Activated CD8-positive, alpha-beta memory T cell treated with anti-CD3 and anti-CD28 coated beads, Interleukin-2, amount 50 U/mL, for 24 hours (primary cell): ENCODE measurements around the gene R3HDM4.
"Not testable (repeated sequence)": the region's sequence is repeated elsewhere in the genome, so short reads cannot be mapped to it uniquely, and the experiment has no call there.

Experiments used
- DNase-seq: peaks from one replicate; pipeline ENCODE4 v3.0.0-alpha.2; 2020; ENCODE audit errors: extremely low read depth

Gene R3HDM4

DNA sequence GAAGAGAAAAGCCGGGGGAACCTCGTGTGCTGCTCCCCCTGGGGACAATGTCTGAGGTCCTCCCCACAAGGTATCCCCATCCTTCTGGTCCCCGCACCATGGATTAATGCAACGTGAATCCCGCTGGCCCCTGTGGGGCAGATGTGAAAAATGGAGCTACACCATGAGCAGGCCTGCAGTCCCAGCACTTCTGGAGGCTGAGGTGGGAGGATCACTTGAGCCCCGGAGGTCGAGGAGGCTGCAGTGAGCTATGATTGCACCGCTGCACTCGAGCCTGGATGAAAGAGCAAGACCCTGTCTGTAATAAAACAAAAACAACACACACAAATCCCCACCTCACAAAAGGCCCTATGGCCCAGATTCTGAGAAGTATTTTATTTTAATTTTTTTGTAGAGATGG lies 54.7 kb downstream of the R3HDM4 start:
- no peak for DNase-seq

DNA sequence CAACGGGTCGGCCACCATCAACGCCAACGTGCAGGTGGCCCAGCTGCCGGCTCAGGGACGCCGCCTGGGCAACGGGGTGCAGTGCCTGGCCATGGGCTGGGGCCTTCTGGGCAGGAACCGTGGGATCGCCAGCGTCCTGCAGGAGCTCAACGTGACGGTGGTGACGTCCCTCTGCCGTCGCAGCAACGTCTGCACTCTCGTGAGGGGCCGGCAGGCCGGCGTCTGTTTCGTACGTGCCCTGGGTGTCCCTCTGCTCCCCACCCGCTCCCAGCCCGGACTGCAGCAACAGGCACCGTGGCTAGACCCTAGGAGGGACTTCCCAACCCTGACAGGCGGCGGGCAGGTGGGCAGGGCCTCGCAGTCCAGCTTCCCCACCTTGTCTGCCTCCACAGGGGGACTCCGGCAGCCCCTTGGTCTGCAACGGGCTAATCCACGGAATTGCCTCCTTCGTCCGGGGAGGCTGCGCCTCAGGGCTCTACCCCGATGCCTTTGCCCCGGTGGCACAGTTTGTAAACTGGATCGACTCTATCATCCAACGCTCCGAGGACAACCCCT lies 57.4 kb downstream of the R3HDM4 start:
- DNase-seq, result no peak

DNA sequence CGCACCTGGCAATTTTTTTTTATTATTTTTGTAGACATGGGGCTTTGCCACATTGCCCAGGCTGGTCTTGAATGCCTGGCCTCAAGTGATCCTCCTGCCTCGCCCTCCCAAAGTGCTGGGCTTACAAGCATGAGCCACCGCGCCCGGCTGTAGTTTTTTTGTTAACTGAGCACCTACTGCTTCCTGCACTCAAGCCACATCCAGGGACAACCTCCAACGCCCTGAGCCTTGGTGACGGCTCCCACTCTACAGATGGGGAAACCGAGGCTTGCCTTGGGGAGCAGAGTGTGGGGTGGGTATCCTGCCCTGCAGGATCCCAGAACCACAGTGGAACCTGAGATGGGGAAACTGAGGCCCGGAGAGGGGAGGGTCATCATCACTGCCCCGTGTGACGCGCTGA lies 57.9 kb downstream of the R3HDM4 start:
- no peak for DNase-seq

DNA sequence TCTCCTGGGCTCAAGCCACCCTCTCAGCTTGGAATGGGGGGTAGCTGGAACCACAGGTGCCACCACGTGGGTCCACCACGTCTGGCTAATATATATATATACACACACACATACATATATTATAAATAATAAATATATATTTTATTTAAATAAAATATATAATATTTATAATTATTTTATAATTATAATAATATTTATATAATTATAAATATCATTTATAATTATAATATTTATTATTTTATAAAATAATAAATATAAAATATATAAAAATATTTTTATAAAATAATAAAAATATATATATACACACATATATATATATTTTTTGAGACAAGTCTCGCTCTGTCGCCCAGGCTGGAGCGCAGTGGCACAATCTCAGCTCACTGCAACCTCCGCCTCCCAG lies 58.5 kb downstream of the R3HDM4 start:
- DNase-seq, result no peak

DNA sequence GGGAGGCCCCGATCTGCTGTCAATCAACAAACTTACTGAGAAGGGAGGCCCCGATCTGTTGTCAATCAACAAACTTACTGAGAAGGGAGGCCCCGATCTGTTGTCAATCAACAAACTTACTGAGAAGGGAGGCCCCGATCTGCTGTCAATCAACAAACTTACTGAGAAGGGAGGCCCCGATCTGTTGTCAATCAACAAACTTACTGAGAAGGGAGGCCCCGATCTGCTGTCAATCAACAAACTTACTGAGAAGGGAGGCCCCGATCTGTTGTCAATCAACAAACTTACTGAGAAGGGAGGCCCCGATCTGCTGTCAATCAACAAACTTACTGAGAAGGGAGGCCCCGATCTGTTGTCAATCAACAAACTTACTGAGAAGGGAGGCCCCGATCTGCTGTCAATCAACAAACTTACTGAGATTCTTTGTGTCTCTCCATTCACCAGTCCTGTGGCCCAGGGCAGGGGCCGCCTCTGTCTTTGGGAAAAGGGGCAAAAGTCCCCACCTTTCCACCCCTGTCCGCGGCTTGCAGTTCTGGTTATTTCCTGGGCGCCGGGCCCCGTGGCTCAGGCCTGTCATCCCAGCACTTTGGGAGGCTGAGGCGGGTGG lies 59.3 kb downstream of the R3HDM4 start:
- not testable (repeated sequence) for DNase-seq

DNA sequence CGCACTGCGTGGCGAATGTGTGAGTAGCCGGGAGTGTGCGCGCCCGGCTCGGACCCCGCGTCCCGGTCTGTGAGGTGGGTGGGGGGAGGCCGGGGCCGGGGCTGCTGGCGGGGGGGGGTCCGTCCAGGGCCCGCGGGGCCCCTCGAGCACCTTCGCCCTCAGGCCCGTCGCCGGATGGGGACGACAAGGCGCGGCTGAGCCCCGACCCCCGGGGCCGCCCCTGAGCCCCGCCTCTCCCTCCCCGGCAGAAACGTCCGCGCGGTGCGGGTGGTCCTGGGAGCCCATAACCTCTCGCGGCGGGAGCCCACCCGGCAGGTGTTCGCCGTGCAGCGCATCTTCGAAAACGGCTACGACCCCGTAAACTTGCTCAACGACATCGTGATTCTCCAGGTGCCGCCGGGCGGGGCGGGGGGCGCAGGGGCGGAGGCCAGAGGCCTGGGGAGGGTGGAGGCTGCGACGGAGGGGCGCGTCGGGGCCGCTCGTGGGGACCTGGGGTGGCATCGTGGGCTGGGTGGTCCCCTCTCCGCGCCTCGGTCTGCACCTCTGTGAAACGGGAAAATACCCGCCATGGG lies 59.9 kb downstream of the R3HDM4 start:
- no peak for DNase-seq

DNA sequence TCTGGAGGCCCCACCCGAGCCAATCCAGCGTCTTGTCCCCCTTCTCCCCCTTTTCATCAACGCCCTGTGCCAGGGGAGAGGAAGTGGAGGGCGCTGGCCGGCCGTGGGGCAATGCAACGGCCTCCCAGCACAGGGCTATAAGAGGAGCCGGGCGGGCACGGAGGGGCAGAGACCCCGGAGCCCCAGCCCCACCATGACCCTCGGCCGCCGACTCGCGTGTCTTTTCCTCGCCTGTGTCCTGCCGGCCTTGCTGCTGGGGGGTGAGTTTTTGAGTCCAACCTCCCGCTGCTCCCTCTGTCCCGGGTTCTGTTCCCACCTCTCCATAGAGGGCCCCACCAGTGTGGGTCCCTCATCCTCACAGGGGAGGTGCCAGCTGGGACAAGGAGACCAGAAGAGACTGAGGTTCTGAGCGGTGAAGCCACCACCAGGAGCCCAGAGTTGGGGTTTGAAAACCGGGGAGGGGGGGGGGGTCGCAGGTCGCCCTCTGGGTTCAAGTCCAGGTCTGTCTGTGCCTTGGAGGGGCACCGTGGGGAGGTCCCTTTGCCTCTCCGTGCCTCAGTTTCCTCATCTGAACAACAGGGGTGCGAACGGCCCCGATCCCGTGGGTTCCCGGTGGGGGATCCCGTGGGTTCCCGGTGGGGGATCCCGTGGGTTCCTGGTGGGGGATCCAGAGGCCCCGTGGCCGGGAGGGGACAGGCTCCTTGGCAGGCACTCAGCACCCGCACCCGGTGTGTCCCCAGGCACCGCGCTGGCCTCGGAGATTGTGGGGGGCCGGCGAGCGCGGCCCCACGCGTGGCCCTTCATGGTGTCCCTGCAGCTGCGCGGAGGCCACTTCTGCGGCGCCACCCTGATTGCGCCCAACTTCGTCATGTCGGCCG lies 60.6 kb downstream of the R3HDM4 start, which contains the start of gene ELANE:
ELANE (plus strand) TSS at position 168 of the 878 bp plus-strand sequence; CDS start at position 194, 26 bp downstream.
- no peak for DNase-seq

DNA sequence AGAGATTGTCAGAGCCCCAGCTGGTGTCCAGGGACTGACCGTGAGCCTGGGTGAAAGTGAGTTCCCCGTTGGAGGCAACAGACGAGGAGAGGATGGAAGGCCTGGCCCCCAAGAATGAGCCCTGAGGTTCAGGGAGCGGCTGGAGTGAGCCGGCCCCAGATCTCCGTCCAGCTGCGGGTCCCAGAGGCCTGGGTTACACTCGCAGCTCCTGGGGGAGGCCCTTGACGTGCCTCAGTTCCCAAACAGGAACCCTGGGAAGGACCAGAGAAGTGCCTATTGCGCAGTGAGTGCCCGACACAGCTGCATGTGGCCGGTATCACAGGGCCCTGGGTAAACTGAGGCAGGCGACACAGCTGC lies 62.1 kb downstream of the R3HDM4 start:
- DNase-seq, result no peak

DNA sequence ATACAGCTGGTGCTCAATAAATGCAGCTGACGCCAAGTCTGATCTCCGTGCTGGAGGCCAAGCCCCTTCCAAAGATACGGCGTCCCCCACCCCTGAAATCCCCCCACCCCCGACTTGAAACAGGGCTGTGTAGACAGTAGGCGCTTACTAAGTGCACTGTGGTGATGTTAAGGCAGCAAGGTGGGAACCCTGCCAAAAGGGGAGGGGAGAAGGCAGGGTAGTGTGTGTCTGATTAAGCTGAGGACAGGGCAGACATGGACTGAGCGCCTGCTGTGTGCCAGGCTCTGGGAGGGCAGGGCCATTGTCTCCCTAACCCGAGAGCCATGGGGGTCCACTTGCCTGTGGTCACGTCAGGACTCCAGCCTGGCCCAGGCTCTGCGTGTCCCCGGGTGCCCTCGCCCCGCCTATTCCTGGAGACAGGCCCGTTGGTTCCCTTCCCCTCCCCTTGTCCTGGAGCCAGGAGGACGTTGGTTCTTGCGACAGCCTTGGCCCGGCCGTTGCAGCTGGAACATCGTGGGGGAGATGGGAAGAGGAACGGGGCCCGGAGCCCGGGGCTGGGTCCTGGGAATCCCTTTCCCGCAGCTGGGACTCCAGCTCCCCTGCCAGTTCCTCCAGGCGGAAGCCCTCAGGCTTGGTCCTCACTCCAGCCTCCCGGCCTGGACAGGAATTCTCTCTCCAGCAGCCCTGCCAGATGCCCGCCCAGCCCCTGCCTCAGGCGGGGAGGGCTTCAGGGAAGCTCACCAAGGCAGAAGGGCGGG lies 62.6 kb downstream of the R3HDM4 start:
- no peak for DNase-seq

DNA sequence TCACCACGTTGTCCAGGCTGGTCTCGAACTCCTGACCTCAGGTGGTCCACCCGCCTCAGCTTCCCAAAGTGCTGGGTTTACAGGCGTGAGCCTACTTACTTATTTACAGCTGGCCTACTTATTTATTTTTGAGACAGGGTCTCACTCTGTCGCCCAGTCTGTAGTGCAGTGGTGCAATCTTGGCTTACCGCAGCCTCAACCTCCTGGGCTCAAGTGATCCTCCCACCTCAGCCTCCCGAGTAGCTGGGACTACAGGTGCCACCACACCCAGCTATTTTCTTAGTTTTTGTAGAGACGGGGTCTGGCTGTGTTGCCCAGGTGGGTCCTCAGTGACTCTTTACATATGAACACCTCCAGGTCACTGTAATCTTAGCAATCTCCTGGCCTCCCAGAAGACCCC lies 63.8 kb downstream of the R3HDM4 start:
- not testable (repeated sequence) for DNase-seq

DNA sequence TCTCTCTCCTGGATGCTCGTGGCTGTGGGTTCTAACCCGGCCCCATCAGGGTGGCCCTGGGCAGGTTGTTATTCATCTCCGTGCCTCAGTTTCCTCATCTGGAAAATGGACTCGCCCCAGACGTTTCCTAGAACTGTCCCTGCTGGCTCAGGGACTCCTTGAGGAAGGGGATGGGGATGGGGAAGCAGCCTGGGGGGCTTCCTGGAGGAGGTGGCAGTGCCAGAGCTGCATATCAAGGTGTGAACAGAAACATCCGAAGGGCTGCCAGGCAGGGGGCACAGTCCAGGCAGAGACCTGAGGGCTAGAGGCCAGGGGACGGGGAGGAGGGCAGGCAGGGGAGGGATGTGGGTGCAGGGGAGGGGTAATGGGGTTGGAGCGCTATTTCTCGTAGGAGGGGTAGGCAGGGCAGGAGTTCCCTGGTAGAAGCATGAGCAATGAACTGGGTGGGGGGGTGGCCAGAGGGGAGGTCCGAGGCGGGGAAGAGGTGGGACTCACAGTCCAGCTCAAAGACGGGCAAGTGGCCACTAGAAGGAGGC lies 64.6 kb downstream of the R3HDM4 start:
- DNase-seq, result no peak
